Left cardiac atrium (tissue), 4 donors: ENCODE results near the gene ANKS1B. TPM values are rescaled to one million over a fixed set of nuclear protein-coding genes. Genes with fewer than 3 reads are reported as not detected.
"Not testable (repeated sequence)": the region's sequence is repeated elsewhere in the genome, so short reads cannot be mapped to it uniquely, and the experiment has no call there.

Source experiments
- ATAC-seq, 2 donors: fragments of 200-7000 bp; cut with Tn5 transposase; one replicate each; pipeline ENCODE4 v1.9.1; 2020; ENCODE audit warnings: mild to moderate bottlenecking in 2 of 2, moderate library complexity in 2 of 2
- DNase-seq: peaks from one replicate; pipeline ENCODE4 v3.0.0-alpha.2; 2020
- intact Hi-C, 2 donors: fragments of 100-400 bp; cut with DNase I; formaldehyde crosslinking; loops; one replicate each; pipeline versions ENCODE4 v1.14.1 to v1.15.1; 2022 to 2023
- total RNA-seq, 2 donors: library from RNA; stranded (reverse); fragmentation: NEBNext Ultra II Directional; extraction: Animal tissue kit (Norgen Biotek cat#: 25700); gene quantifications; one replicate each; pipeline ENCODE4 v1.2.1, GENCODE V29; 2021
- donor health status: DM: no; HTN: yes; CAD: no.
- donor health status: DM: no; HTN: yes; CAD: no; lungs with severe emphysema.
- donor health status: DM: yes; HTN: yes; CAD: no.
- donor health status: Dilated cardiomyopathy.

The ANKS1B gene
- total RNA-seq, 2 donors from 2014 or later: 3.1 TPM

- ATAC-seq (no peak), DNase-seq (no peak)
- intact Hi-C loops: no loop called here
These were observed 614.2 kb downstream of the ANKS1B start for GRCh38 chr12:99370421-99371138.

GRCh38 chr12:99367181-99367580 lies 617.6 kb downstream of the ANKS1B start:
- intact Hi-C loops: no loop called here
- ATAC-seq (no peak), DNase-seq (no peak)

GRCh38 chr12:99352269-99352668 lies 632.5 kb downstream of the ANKS1B start:
- intact Hi-C loops: no loop called here
- ATAC-seq (no peak), DNase-seq (no peak)

GRCh38 chr12:99343960-99344359 lies 640.8 kb downstream of the ANKS1B start:
- intact Hi-C loops: no loop called here
- no peak for ATAC-seq

GRCh38 chr12:99339663-99340062 lies 645.1 kb downstream of the ANKS1B start:
- intact Hi-C loops: no loop called here
- no peak for ATAC-seq
- no peak for DNase-seq

More at GRCh38 chr12:99343960-99344359, 640.8 kb downstream of the ANKS1B start:
- no peak for DNase-seq

GRCh38 chr12:99334285-99335056 lies 650.3 kb downstream of the ANKS1B start:
- DNase-seq (no peak), ATAC-seq (no peak)
- intact Hi-C loops: no loop called here

GRCh38 chr12:99332936-99333591 lies 651.7 kb downstream of the ANKS1B start:
- no peak for DNase-seq
- ATAC-seq: no peak
- intact Hi-C loops: no loop called here

GRCh38 chr12:99330216-99330615 lies 654.5 kb downstream of the ANKS1B start:
- ATAC-seq (no peak), DNase-seq (no peak)
- intact Hi-C loops: no loop called here

- DNase-seq, intact Hi-C loops, ATAC-seq: not testable (repeated sequence)
These were observed 663.5 kb downstream of the ANKS1B start for GRCh38 chr12:99321210-99321609.

- ATAC-seq: no peak
- intact Hi-C loops: no loop called here
- DNase-seq: no peak
These were observed 673.4 kb downstream of the ANKS1B start for GRCh38 chr12:99311373-99311772.

- intact Hi-C loops: no loop called here
- ATAC-seq (no peak), DNase-seq (no peak)
These were observed 674.9 kb downstream of the ANKS1B start for GRCh38 chr12:99309812-99310211.

- ATAC-seq (no peak), DNase-seq (no peak)
- intact Hi-C loops: no loop called here
These were observed 681.9 kb downstream of the ANKS1B start for GRCh38 chr12:99302874-99303273.

- DNase-seq: no peak
- ATAC-seq: no peak
- intact Hi-C loops: no loop called here
These were observed 697.6 kb downstream of the ANKS1B start for GRCh38 chr12:99287136-99287535.

- intact Hi-C loops: no loop called here
- ATAC-seq (no peak), DNase-seq (no peak)
These were observed 700.6 kb downstream of the ANKS1B start for GRCh38 chr12:99284161-99284560.

- intact Hi-C loops: no loop called here
These were observed 702.1 kb downstream of the ANKS1B start for GRCh38 chr12:99282624-99283023.

GRCh38 chr12:99282086-99282485 lies 702.6 kb downstream of the ANKS1B start:
- ATAC-seq: no peak
- intact Hi-C loops: no loop called here
- no peak for DNase-seq

More at GRCh38 chr12:99282624-99283023, 702.1 kb downstream of the ANKS1B start:
- no peak for ATAC-seq
- DNase-seq: no peak

GRCh38 chr12:99281277-99281676 lies 703.5 kb downstream of the ANKS1B start:
- DNase-seq (no peak), ATAC-seq (peak in 1 of 2 donors; percentile 82)
- intact Hi-C loops: no loop called here

- intact Hi-C loops: no loop called here
- ATAC-seq: no peak
- no peak for DNase-seq
These were observed 705.8 kb downstream of the ANKS1B start for GRCh38 chr12:99278899-99279298.

GRCh38 chr12:99277591-99278379 lies 707.0 kb downstream of the ANKS1B start:
- intact Hi-C loops: no loop called here
- ATAC-seq (no peak), DNase-seq (no peak)
